NCI-H1048 (cell line): ENCODE results near the gene SLC39A2.

Experiments used
- DNase-seq: peaks from one replicate; lab custom pipeline; 2025; lab: John Stamatoyannopoulos, UW

The SLC39A2 gene

DNA sequence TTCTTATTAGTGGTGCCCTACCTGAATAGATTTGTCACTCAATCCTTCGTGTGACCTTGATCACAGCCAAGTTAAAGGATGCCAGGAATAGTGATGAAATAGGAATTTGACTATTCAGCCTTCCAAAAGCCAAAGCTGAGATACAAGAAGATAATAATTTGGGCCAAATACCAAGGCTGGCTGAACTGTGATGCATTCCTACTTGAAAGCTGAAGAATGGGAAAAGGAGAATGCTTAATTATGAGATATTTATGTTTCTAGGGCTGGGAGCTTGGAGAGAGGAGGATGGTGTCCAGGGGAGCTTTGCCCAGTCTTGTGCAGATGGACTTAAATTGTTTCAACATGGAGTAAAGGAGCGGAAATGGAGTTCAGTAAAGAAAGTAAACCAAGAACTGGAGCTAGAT, 48.3 kb downstream of the SLC39A2 start:
- no peak for DNase-seq

DNA sequence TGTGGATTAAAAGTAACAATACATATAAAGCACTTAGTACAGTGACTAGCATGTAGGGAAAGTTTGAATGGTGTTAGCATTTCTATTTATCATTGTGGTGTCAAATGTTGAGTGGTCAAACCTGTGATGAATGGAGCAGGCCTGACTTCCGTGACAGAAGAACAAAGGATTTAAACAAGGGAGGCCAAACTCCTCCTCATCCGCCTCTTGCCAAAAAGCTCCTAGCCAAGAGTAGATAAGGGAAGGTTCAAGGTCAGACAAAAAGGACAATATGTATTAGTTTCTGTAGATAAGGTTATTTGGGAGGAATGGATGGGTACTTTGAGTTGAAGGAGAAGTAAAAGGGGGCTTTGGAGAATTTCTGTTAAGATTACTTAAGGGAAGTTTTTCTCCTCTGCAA, 49.5 kb downstream of the SLC39A2 start:
- DNase-seq, result no peak

DNA sequence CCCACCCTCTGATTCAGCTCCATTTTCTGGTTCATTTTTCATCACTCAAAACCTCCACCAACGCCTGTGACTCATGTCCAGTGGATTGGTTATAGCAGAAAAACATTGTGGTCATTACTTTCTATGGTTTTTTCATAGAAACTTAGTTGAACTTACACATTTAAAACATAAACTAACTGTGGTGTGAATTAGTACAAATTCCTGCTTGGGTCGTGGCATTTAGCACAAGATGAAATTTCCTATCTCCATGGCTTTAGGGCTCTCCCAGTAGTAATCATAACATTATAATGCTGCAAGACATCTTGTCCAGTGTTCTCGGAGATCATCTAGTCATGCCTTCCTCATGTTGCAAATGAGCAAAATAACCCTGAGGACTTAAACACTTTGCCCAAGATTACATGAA, 50.2 kb downstream of the SLC39A2 start:
- no peak for DNase-seq

DNA sequence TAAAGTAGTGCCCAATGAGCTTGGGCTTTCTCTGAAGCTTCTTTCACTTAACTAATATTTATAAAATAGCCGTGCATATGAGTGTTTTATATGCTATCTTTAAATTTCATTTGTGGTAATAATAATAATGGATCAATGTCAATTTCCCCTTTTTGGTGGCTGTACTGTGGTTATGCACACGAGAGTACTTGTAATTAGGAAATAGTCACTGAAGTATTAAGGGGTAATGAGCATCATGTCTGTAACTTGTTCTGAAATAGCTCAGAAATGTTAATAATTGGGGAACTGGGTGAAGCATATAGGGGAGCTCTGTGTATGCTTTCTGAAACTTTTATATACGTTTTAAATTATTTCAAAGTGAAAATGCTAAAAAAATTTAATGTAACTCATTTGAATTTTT, 51.5 kb downstream of the SLC39A2 start:
- no peak for DNase-seq
